SH-SY5Y (cell line): Measurements from ENCODE around the gene FGF12.

Experiments
- GATA2 ChIP-seq: IDR thresholded peaks from 2 replicates; pipeline ENCODE4 v1.6.1; 2011; ENCODE audit warnings: mild to moderate bottlenecking, low read depth, low read length
- GATA3 ChIP-seq: IDR thresholded peaks from 2 replicates; pipeline ENCODE4 v1.6.1; 2011; ENCODE audit warnings: low read depth, mild to moderate bottlenecking, low read length, moderate library complexity

GRCh38 chr3:192494174-192494573, 233.2 kb downstream of the FGF12 start:
- TF ChIP-seq GATA2: no peak
- TF ChIP-seq GATA3: no peak
